ENCODE results near the gene CDC27. TPM values are rescaled to one million over a fixed set of nuclear protein-coding genes. Genes with fewer than 3 reads are reported as not detected.

CDC27 gene
- total RNA-seq, 2 donors from 2014 or later, result 134 to 146 TPM

DNA sequence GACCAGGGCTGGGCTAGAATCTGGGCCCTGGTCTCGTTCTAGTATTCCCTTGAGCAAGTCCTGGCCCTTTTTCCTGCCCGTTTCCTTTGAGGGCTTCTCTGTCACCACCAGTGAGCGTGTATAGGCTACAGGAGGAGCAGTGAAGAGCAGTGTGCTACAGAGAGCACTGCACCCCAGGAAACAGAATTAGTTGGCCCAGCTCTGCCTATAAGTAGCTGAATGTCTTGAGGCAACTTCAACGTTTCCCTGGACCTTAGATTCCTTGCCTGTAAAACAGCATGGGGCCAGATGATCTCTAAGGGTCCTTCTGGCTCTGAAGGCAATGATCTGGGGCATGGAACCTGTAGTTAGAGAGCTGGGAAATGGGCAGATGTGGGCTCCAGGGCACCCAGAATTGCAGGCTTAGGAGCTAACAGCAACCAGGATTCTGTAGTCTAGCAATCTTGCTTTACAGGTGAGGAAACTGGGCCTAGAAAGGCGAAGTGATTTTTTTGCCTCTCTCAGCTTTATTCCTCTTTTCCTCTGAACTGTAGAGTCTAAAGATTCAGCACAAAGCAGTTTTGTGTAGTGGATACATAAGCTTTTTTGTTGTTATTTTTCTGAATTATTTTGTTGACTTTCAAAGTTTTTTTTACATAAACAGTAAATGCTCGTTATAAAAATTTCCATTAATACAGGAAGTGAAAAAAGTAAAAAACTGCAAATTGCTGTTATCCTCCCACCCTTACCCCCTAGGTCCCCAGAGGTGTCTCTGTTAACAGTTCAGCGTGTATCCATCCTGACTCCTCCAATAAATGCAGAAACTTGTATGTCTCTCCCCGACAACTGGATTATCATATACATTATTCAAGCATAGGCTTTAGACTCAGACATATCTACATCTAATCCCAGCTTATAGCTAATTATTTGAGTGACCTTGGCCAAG is 18.3 kb upstream of the CDC27 start:
- ATAC-seq, result no peak
- H3K36me3 Mint-ChIP-seq, result peaks cover 0 to 7% of the 10 kb centered on the region in 2 donors
- no peak overlapping the region for H3K27ac Mint-ChIP-seq
- peaks cover 0 to 3% of the 10 kb centered on the region in 2 donors for H3K9me3 Mint-ChIP-seq
- no peak for DNase-seq (ENCODE audit: low spot score in 2 of 2)

- H3K36me3 Mint-ChIP-seq, result peaks cover 0 to 7% of the 10 kb centered on the region in 2 donors
- H3K9me3 Mint-ChIP-seq, result peaks cover 0 to 3% of the 10 kb centered on the region in 2 donors
- ATAC-seq (peak; percentile 39 to 53), DNase-seq (ENCODE audit: low spot score in 2 of 2) (peak; percentile 56 to 63)
- H3K27ac Mint-ChIP-seq, result peak overlapping the region; percentile 65 to 90
These were observed 16.4 kb upstream of the CDC27 start for GRCh38 chr17:47205419-47205963.

DNA sequence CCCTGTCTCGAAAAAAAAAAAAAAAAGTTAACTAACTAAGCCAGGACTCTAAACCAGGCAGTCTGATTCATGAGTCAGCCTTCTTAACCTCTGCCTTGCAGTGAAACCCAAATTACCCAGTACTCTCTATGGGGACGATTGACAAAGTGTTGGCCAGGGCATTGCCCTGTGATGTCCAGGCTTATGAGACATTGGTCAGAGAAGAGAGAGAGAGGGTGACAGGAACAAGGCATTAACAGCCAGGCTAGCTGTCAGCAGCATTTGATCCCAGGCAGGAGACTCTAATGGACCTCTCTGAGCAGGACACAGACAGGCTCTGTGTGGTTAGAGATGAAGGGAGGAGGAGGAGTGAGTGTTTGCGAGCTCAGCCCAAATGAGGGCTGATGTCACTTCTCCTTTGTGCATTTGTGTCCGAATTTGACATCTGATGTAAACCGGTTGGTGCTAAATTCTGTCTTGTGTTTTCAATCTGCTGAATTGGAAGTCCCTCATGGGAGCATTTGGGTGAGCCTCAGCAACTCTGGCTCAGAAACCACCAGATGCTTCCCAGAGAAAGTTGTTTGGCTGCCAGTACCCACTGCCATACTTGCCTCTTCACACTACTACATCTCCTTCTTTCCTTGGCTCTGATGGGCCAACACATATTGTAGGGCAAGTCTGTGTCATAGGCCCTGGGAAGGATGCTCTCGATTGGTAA is 15.8 kb upstream of the CDC27 start:
- Mint-ChIP-seq H3K36me3 (peaks cover 0 to 7% of the 10 kb centered on the region in 2 donors), H3K27ac (peak overlapping the region; percentile 65 to 90), H3K9me3 (peaks cover 0 to 3% of the 10 kb centered on the region in 2 donors)
- DNase-seq (ENCODE audit: low spot score in 2 of 2), result peak; percentile 25 to 66
- peak; percentile 76 to 79 for ATAC-seq

GRCh38 chr17:47203984-47204721 is 15.1 kb upstream of the CDC27 start:
- peak; percentile 85 to 88 for ATAC-seq
- Mint-ChIP-seq H3K27ac (peak overlapping the region; percentile 65 to 90), H3K36me3 (peaks cover 0 to 7% of the 10 kb centered on the region in 2 donors), H3K9me3 (peaks cover 0 to 3% of the 10 kb centered on the region in 2 donors)
- DNase-seq (ENCODE audit: low spot score in 2 of 2), result peak; percentile 62 to 73

GRCh38 chr17:47201166-47201565 is 12.1 kb upstream of the CDC27 start:
- ATAC-seq, result no peak
- no peak overlapping the region for H3K27ac Mint-ChIP-seq
- peaks cover 0 to 3% of the 10 kb centered on the region in 2 donors for H3K9me3 Mint-ChIP-seq
- DNase-seq (ENCODE audit: low spot score in 2 of 2), result no peak
- peaks cover 0 to 7% of the 10 kb centered on the region in 2 donors for H3K36me3 Mint-ChIP-seq

DNA sequence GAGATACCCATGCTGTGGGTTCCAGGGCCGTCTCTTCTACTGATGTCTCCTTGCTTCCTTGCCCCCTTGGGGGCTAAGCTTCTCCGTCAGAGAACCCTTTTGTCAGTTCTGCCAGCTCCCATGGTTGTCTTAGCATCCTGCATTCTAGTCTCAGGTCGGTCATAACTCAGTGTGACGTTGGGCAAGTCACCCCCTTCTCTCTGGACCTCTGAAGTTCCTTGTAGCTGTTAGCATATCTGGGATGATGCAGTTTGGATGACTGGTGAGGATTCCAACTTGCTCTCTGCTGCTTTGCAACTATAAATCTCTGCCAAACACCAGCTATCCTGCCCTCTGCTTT is 11.2 kb upstream of the CDC27 start:
- peaks cover 0 to 3% of the 10 kb centered on the region in 2 donors for H3K9me3 Mint-ChIP-seq
- peak overlapping the region; percentile 20 to 45 for H3K27ac Mint-ChIP-seq
- DNase-seq (ENCODE audit: low spot score in 2 of 2) (no peak), ATAC-seq (no peak)
- H3K36me3 Mint-ChIP-seq, result peaks cover 0 to 7% of the 10 kb centered on the region in 2 donors

GRCh38 chr17:47199627-47200324 is 10.7 kb upstream of the CDC27 start:
- Mint-ChIP-seq H3K27ac (peak overlapping the region; percentile 20 to 58), H3K9me3 (peaks cover 0 to 3% of the 10 kb centered on the region in 2 donors), H3K36me3 (peaks cover 0 to 7% of the 10 kb centered on the region in 2 donors)
- DNase-seq (ENCODE audit: low spot score in 2 of 2) (no peak), ATAC-seq (no peak)

- no peak for DNase-seq (ENCODE audit: low spot score in 2 of 2)
- no peak overlapping the region for H3K27ac Mint-ChIP-seq
- H3K36me3 Mint-ChIP-seq, result no peaks in the 10 kb centered on the region
- no peaks in the 10 kb centered on the region for H3K9me3 Mint-ChIP-seq
- no peak for ATAC-seq
These were observed 8.7 kb upstream of the CDC27 start for GRCh38 chr17:47197821-47198220.

GRCh38 chr17:47193931-47194511 is 4.9 kb upstream of the CDC27 start:
- no peak overlapping the region for H3K27ac Mint-ChIP-seq
- ATAC-seq (no peak), DNase-seq (ENCODE audit: low spot score in 2 of 2) (no peak)
- H3K36me3 Mint-ChIP-seq, result peaks cover 1% of the 10 kb centered on the region in 2 donors
- H3K9me3 Mint-ChIP-seq, result peaks cover 0 to 3% of the 10 kb centered on the region in 2 donors

- H3K9me3 Mint-ChIP-seq, result peaks cover 0 to 3% of the 10 kb centered on the region in 2 donors
These were observed 3.5 kb upstream of the CDC27 start for GRCh38 chr17:47192554-47192953.

DNA sequence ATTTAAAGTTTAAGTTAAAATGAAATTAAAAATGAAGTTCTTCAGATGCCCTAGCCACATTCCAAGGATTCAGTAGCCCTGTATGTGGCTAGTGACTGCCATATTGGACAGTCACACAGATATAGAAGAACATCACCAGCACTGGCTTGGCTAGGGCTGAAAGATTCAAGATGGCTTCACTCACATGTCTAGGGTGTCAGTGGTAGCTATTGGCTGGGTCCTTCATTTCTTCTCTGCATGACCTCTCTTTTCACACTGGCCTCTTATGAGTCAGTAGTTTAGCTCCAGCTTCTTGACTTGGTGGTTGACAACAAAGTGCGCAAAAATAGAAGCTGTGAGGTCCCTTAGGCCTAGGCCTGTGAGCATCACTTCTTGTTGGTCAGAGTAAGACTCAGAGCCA is 1.7 kb upstream of the CDC27 start:
- ATAC-seq (no peak), DNase-seq (ENCODE audit: low spot score in 2 of 2) (no peak)
- peaks cover 11 to 12% of the 10 kb centered on the region in 2 donors for H3K36me3 Mint-ChIP-seq
- H3K27ac Mint-ChIP-seq, result no peak overlapping the region
- peaks cover 0 to 3% of the 10 kb centered on the region in 2 donors for H3K9me3 Mint-ChIP-seq

More at GRCh38 chr17:47192554-47192953, 3.5 kb upstream of the CDC27 start:
- no peak for ATAC-seq
- no peak for DNase-seq (ENCODE audit: low spot score in 2 of 2)
- no peak overlapping the region for H3K27ac Mint-ChIP-seq
- peaks cover 11 to 12% of the 10 kb centered on the region in 2 donors for H3K36me3 Mint-ChIP-seq

DNA sequence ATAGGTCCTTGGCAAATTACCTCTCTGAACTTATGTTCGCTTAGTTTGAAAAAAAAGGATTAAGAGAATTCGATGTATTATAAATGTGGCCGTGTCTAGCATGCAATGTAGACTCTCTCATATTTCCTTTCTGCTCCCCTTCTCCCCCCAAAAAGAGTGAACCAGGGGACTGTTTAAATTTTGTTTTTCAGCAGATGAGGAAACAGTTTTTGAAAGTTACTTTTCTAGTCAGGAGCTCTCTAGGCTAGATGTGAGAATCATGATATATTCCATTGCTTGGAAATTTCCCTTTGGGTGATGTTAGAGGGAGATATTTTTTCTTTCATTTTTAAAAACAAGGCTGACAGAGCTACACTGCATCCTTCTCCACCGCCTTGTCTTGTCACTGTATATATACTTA is 1.1 kb upstream of the CDC27 start:
- Mint-ChIP-seq H3K27ac (peak overlapping the region in 1 of 2 donors; percentile 98), H3K36me3 (peaks cover 11 to 12% of the 10 kb centered on the region in 2 donors), H3K9me3 (peaks cover 0 to 3% of the 10 kb centered on the region in 2 donors)
- DNase-seq (ENCODE audit: low spot score in 2 of 2) (no peak), ATAC-seq (no peak)

DNA sequence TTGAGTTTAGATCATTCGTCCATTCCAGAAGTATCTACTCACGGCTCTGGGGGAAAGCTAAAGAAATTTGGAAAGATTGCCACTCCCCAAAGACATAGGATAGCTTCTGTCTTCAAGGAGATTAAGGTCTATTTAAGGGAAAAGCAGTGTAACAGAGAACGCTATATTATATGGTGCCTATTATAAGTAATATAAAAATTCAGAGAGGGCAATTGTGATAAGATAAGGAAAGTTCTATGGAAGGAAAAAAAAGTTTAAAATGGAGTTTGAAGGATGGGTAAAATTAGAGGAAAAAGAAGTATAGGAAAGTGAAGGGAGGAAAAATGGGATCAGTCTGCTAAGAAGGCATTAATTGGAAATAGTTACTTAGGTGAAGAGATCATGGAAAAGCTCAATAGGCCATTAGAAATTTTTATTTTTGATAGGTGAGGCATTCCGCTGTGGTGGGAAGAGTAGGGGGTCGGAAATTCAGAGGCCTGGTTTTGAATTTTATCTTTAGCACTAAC is 690 bp upstream of the CDC27 start:
- peaks cover 11 to 12% of the 10 kb centered on the region in 2 donors for H3K36me3 Mint-ChIP-seq
- ATAC-seq (no peak), DNase-seq (ENCODE audit: low spot score in 2 of 2) (no peak)
- H3K27ac Mint-ChIP-seq, result peak overlapping the region; percentile 98 to 100
- H3K9me3 Mint-ChIP-seq, result peaks cover 0 to 3% of the 10 kb centered on the region in 2 donors

GRCh38 chr17:47188271-47188875 is 722 bp downstream of the CDC27 start:
- peak overlapping the region; percentile 98 to 100 for H3K27ac Mint-ChIP-seq
- ATAC-seq (peak in 1 of 2 donors; percentile 7), DNase-seq (ENCODE audit: low spot score in 2 of 2) (peak in 1 of 2 donors; percentile 11)
- H3K9me3 Mint-ChIP-seq, result peaks cover 0 to 3% of the 10 kb centered on the region in 2 donors
- H3K36me3 Mint-ChIP-seq, result peaks cover 11 to 12% of the 10 kb centered on the region in 2 donors

GRCh38 chr17:47184681-47185080 is 4.4 kb downstream of the CDC27 start:
- no peak for ATAC-seq
- no peaks in the 10 kb centered on the region for H3K9me3 Mint-ChIP-seq
- no peak for DNase-seq (ENCODE audit: low spot score in 2 of 2)
- no peak overlapping the region for H3K27ac Mint-ChIP-seq
- H3K36me3 Mint-ChIP-seq, result peaks cover 15 to 19% of the 10 kb centered on the region in 2 donors
